Fibroblast of the aortic adventitia (primary cell): ENCODE results near the gene VCL. TPM values are rescaled to one million over a fixed set of nuclear protein-coding genes. Genes with fewer than 3 reads are reported as not detected.
A peak's percentile ranks its signal among the peaks of the same experiment; 100 is the strongest.
"Not testable (repeated sequence)": the region's sequence is repeated elsewhere in the genome, so short reads cannot be mapped to it uniquely, and the experiment has no call there.

Source experiments
- DNase-seq: peaks from one replicate; pipeline ENCODE4 v3.0.0-alpha.2; 2010; ENCODE audit warnings: low read depth
- H3K4me3 ChIP-seq: 2 replicates; pipeline ENCODE4 v1.5.1; 2011; ENCODE audit warnings: low read depth, mild to moderate bottlenecking, control low read depth, low read length, moderate library complexity
- total RNA-seq: library from RNA; depleted of rRNA; stranded (reverse); fragments of >200 nt; gene quantifications from 2 replicates; pipeline ENCODE4 v1.2.3, GENCODE V29; 2012; ENCODE audit warnings: low replicate concordance
- TF ChIP-seq, protein P1 (sequence below): IDR thresholded peaks from 2 replicates; pipeline ENCODE4 v1.5.1; 2011; ENCODE audit warnings: mild to moderate bottlenecking, low read length, control low read depth, inconsistent platforms; ENCODE audit not compliant: insufficient read depth

VCL gene
- total RNA-seq, 1 donor = 176 TPM

DNA sequence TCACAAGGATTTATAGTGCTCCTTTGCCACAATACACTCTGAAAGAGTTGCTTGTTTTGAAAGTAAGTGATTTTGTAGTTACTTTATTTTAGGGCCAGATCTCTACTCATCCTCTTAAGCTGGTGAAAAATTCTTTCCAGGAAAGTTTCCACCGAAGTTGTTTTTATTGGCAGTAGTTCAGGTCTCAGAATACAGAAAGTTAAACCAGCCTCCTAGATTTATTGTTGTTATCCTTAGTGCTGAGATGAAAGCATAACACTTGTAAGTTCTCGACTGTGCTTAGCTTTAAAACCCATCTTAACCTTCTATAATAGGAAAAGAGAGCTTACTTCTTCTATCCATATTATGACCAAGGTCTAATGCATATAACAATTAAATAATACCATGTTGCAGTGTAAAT is 147.2 kb downstream of the VCL start:
- H3K4me3 ChIP-seq = no peak overlapping the region
- DNase-seq = peak; percentile 92
- TF ChIP-seq, protein P1, sequence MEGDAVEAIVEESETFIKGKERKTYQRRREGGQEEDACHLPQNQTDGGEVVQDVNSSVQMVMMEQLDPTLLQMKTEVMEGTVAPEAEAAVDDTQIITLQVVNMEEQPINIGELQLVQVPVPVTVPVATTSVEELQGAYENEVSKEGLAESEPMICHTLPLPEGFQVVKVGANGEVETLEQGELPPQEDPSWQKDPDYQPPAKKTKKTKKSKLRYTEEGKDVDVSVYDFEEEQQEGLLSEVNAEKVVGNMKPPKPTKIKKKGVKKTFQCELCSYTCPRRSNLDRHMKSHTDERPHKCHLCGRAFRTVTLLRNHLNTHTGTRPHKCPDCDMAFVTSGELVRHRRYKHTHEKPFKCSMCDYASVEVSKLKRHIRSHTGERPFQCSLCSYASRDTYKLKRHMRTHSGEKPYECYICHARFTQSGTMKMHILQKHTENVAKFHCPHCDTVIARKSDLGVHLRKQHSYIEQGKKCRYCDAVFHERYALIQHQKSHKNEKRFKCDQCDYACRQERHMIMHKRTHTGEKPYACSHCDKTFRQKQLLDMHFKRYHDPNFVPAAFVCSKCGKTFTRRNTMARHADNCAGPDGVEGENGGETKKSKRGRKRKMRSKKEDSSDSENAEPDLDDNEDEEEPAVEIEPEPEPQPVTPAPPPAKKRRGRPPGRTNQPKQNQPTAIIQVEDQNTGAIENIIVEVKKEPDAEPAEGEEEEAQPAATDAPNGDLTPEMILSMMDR = no peak

DNA sequence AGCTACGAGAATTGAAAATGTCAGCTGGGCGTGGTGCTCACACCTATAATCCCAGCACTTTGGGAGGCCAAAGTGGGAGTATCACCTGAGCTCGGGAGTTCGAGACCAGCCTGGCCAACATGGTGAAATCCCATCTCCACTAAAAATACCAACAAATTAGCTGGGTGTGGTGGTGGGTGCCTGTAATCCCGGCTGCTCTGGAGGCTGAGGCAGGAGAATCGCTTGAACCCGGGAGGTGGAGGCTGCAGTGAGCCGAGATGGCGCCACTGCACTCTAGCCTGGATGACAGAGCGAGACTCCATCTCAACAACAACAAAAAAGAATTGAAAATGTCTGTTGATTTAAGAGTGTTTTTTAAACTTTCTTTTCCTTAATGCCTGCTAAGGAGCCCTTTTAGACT is 149.1 kb downstream of the VCL start:
- H3K4me3 ChIP-seq, DNase-seq: not testable (repeated sequence)

DNA sequence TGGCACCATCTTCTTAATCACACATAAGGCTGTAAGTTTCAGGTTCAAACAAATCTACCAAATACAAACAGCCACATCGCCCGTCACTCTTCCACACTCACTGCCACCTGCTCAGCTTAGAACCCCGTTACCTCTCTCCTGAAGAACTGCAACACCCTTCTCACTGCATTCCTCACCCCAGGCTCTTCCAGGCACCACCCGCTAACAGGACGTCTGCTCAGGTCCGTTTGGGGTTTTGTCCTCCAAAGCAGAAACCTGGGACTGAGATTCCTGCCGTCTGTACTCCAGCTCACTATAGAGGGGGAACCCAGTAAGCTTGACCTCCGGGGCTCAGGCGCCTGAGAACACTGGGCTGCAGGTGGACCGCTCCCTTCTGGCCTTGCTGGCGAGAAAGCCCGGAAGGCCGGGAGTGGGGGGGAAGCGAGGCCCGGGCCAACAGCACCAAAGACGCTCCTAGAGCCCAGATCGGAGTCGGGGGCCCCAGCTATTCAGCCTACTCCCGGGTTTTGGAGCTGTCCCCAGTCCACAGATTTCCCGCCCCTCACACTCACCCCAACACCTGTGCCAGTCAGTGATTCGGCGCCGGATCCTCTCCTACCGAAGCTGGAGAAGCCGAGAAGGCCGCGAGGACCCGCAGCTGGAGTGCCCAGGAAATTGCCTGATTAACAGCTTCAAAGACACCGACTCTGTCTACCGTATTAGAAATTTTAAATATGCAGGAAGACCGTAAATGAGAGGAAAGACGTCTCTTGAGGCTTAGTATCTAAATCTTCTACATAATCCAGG is 152.5 kb downstream of the VCL start, which contains the start of gene AP3M1:
AP3M1 (minus strand) TSS at position 625 of the 786 bp plus-strand sequence. CDS start 12,449 bp downstream, outside the sequence.
- H3K4me3 ChIP-seq = peak within 1 kb of the TSS; percentile 99
- TF ChIP-seq, protein P1 = no peak
- DNase-seq = no peak

DNA sequence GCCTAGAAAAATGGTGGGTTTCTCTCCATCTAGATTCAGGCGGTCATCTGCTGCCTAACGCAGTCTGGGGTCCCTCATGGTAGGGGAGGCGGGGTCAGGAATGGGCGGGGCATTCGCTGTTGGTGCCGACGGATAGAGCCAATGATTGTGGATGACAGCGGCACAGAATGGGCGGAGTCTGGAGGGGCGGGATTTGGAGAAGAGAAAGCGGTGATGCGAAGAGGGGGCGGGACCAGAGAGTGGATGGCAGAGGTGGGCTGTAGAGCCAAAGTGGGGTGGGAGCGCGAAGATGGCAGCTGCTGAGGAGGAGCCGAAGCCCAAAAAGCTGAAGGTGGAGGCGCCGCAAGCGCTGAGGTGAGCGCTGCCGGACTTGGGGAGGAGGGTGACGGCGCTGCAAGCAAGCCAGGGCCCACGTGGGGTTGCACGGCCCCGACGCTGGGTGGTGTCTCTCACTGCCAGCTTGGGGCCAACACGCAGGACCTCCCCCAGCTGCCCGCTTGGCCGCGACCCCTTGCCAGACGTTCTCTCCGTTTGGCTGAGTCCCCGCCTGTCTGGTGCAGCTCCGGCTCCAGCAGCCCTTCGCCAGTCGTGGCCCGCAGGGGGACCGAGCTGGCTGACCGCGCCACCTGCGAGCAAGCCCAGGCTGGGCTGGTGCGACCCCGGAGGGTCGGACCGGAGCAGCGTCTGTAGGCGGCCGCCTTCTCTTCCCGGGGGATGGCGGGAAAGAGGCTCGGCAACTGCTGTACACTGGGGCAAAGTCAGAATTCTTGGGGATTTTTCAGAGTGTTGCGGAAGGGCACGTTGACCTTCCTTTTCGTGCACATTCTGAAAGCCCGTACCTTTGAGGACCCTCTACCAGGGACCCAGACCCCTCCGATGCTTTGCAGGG is 153.3 kb downstream of the VCL start, which contains the start of gene ADK:
ADK (plus strand) TSS at position 232 of the 889 bp plus-strand sequence; CDS start at position 290, 58 bp downstream.
- peak; percentile 98 for DNase-seq
- TF ChIP-seq, protein P1 = no peak
- peak within 1 kb of the TSS; percentile 99 for H3K4me3 ChIP-seq

DNA sequence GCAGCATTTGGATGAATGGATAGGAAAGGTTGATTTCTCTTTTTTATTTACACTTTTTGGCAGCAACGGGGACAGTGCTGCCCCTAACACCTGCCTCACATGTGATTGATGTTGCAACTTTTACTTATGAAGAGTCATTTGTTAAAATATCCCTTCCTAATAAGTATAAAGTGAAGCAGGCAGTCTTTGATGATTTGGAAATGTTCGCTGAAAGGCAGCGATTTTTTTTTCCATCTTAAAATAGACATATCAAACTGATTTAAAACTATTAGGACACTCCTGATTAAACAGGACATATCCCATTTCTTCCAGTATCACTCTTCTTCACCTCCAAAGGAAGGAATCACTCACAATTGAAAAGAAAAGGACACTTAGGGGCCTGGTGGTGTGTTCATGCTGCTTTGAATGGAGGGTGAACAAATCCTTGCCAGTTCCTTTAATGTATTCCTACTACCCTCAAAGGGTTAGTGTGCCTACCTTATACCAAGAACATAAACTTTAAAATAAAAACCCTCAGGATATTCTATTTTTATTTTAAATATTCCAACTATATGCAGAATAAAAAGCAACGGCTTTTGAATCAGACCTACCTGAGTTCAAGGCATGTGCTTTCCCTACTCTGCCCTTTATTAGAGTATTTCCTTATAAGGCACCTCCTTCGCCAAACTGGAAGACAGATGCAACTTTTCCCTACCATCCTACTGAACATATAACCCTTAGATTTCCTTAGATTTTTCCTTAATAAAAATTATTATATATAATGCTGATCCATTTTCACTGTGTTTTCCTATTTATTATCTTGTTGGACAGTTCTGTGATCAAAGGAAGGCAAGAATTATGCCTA is 154.2 kb downstream of the VCL start:
- H3K4me3 ChIP-seq = peak overlapping the region; percentile 99
- no peak for DNase-seq
- TF ChIP-seq, protein P1 = no peak

DNA sequence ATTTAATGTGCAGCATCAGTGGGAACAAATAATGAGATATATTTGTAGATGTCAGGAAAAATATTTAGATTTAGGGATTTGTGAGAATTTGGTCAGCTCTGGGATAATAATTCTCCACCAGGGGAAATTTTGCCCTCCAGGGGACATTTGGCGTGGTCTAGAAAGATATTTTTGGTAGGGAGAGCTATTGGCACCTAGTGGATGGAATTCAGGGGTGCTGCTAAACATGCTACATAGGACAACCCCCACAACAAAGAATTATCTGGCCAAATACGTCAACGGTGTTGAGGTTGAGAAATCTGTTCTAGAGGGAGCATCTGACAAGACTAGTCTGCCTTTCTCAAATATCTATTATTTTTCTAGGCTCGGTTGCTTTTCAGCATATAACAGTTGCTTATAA is 155.2 kb downstream of the VCL start:
- DNase-seq = peak; percentile 69
- TF ChIP-seq, protein P1 = peak; percentile 49
- no peak overlapping the region for H3K4me3 ChIP-seq
